GM12891 (cell line): ENCODE measurements around the gene GCC1. TPM values are rescaled to one million over a fixed set of nuclear protein-coding genes. Genes with fewer than 3 reads are reported as not detected.

Source experiments
- DNase-seq: peaks from one replicate; pipeline ENCODE4 v3.0.0; 2011; ENCODE audit warnings: low spot score; ENCODE audit not compliant: insufficient read length
- FAIRE-seq: peaks from 2 replicates; lab custom pipeline; 2011; peaks lifted over from hg19 to GRCh38; lab: Jason Lieb, UNC
- PAX5 ChIP-seq: IDR thresholded peaks from 2 replicates; pipeline ENCODE4 v1.6.1; 2011; ENCODE audit warnings: low read length, moderate library complexity, mild to moderate bottlenecking; ENCODE audit not compliant: insufficient read depth, severe bottlenecking
- POLR2A ChIP-seq: IDR thresholded peaks from 2 replicates; pipeline ENCODE4 v1.6.1; 2011; ENCODE audit warnings: low read depth, low read length, control low read depth
- POLR2AphosphoS5 ChIP-seq: IDR thresholded peaks from 2 replicates; pipeline ENCODE4 v1.6.1; 2011; ENCODE audit warnings: low read depth, low read length, control low read depth
- POU2F2 ChIP-seq: IDR thresholded peaks from 2 replicates; pipeline ENCODE4 v1.6.1; 2011; ENCODE audit warnings: low read depth, mild to moderate bottlenecking, control low read depth, low read length, moderate library complexity
- SPI1 ChIP-seq: IDR thresholded peaks from 2 replicates; pipeline ENCODE4 v1.6.1; 2011; ENCODE audit warnings: low read depth, low read length, control low read depth
- TAF1 ChIP-seq: IDR thresholded peaks from 2 replicates; pipeline ENCODE4 v1.6.1; 2011; ENCODE audit warnings: low read depth, low read length, control low read depth
- polyA plus RNA-seq: library from polyadenylated mRNA; unstranded; fragments of >200 nt; gene quantifications from one replicate; pipeline ENCODE4 v1.2.1, GENCODE V29; 2012; ENCODE audit warnings: low read depth, missing spikeins, inconsistent platforms; ENCODE audit not compliant: missing spikeins

GCC1 gene, protein sequence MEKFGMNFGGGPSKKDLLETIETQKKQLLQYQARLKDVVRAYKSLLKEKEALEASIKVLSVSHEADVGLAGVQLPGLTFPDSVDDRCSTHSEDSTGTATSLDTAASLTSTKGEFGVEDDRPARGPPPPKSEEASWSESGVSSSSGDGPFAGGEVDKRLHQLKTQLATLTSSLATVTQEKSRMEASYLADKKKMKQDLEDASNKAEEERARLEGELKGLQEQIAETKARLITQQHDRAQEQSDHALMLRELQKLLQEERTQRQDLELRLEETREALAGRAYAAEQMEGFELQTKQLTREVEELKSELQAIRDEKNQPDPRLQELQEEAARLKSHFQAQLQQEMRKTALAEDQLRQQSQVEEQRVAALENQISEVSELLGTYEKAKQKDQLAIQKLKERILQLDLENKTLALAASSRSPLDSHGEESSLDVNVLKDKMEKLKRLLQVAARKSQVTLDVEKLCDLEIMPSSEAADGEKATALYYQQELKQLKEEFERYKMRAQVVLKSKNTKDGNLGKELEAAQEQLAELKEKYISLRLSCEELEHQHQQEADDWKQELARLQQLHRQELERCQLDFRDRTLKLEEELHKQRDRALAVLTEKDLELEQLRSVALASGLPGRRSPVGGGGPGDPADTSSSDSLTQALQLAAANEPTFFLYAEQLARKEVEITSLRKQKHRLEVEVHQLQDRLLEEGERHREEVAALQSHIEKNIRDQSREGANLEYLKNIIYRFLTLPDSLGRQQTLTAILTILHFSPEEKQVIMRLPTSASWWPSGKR
- polyA plus RNA-seq = 7.6 TPM

DNA sequence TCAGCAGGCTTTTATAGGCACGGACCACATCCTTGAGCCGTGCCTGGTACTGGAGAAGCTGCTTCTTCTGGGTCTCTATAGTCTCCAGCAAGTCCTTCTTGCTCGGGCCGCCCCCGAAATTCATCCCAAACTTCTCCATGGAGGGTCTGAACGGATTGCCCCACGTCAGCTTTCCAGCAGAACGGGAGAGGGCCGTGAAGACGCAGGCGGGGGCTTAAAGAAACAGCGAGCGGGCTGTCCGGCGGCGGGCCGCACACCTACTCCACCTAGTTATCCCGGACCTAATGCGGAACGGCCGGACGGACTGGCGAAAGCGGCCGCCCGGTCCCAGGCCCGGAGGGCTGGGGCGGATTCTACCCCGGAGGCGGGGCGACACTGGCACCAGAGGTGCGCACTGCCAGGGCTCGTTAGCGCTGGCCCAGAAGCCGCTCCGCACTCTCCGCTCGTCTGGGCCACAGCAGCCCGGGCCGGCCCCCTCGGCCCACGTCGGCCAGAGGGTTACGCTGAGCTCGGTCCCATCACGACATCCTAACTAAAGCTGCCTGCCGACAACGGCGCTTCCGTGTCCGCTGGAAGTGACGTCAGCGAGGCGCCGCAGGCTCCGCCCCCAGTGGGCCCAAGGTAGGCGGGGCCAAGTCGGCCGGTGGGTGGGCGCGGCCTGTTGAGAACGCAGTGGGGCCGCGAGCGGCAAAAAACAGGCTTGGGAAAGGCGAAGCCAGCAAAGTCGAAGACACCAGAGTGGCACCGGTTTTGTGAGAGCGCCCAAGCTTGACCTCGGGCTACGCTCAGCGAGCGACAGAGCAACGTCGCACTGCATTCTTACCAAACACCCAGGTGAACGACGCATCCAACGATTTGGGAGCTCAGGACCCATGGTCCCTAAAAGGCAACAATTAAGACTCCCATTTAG, at the start of gene GCC1:
Gene GCC1, minus strand, starts transcription at position 553 of the 910 bp plus-strand sequence. Its CDS starts 414 bp downstream, at position 139.
- peak; percentile 94 for FAIRE-seq
- TF ChIP-seq POLR2AphosphoS5 (peak; percentile 88), POLR2A (peak; percentile 91), TAF1 (peak; percentile 73), SPI1 (no peak), POU2F2 (peak; percentile 61; the same call in 1 of the 2 replicates)

DNA sequence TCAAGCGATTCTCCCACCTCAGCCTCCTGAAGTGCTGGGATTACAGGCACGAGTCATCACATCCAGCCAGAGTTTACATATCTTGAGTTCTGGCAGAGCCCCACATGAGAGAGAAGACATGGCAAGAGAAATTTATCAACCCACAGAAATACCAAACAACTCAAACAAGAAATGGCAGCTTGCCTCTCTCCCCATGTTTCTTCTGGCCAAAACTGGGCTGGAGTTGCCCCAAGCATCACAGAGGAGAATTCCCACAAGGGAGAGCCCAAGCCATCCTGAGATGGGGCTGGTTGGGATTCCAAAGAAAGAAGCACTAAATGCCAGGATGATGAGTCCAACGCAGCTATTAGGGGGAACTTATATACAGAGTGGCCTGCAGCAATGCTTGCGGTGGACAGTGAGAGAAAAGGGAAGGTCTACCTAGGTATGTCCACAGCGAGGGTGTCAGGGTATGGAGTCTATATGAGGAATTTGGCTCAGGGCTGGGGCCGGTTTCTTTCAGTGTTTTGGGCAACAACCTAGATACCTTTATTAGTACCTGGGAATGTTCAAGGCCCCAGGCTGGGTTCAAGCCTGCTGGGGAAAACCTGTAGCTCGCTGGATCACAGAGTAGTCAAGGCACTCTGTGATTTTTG, 47.0 kb upstream of the GCC1 start:
- FAIRE-seq (no peak), DNase-seq (no peak)
- TF ChIP-seq TAF1 (no peak), POLR2A (no peak), PAX5 (no peak), POU2F2 (no peak), SPI1 (no peak), POLR2AphosphoS5 (no peak)

More for the DNA sequence above, at the start of gene GCC1:
- peak; percentile 90 for DNase-seq

GRCh38 chr7:127629268-127629854, 44.0 kb upstream of the GCC1 start:
- peak; percentile 36 for DNase-seq

DNA sequence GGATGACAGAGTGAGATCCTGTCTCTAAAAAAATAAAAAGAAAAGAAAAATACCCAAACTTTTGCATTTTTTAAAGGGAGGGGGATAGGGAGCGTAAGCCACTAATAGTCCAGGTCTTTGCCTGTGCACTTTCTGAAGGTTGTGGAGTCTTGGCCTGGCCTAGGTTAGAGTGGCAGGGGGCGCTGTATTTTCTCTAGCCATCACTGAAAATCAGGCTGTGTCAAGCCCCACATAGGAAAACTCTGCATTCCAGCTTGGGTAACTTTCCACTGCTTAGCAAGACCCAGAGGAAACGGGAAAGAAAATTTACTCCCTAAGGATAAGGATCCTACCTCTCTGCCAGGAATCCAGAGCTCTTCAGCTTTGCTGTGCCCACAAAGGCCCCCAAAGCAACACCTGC, 43.0 kb upstream of the GCC1 start:
- TF ChIP-seq POU2F2 (no peak), PAX5 (no peak), TAF1 (no peak), POLR2A (no peak), POLR2AphosphoS5 (no peak), SPI1 (no peak)
- DNase-seq = no peak
- no peak for FAIRE-seq

More at GRCh38 chr7:127629268-127629854, 44.0 kb upstream of the GCC1 start:
- no peak for FAIRE-seq
- TF ChIP-seq PAX5 (no peak), TAF1 (no peak), POU2F2 (no peak), POLR2AphosphoS5 (no peak), POLR2A (no peak), SPI1 (no peak)

DNA sequence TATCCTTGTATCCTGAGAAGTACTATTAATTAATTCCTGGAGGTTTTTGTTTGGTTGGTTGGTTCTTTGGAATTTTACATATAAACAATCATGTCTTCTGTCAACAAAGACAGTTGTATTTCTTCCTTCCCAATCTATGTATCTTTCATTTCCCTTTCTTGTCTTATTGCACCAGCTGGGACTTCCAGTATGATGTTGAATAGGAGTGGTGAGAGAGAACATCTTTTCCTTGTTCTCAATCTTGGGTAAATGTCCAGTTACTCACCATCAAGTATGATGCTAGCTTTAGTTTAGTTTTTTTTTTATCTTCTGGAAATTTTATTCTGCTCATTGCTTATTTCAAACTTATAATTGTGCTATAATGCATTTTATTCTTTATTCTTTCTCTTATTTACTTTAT, 39.9 kb upstream of the GCC1 start:
- TF ChIP-seq PAX5 = no peak
- TF ChIP-seq SPI1 = no peak
- TF ChIP-seq POLR2A = no peak
- no peak for TF ChIP-seq POLR2AphosphoS5
- TF ChIP-seq TAF1 = no peak
- TF ChIP-seq POU2F2 = no peak
- FAIRE-seq (no peak), DNase-seq (no peak)

GRCh38 chr7:127620406-127621233, 35.2 kb upstream of the GCC1 start:
- DNase-seq (no peak), FAIRE-seq (no peak)

GRCh38 chr7:127619681-127620405, 34.4 kb upstream of the GCC1 start:
- FAIRE-seq (no peak), DNase-seq (no peak)
- TF ChIP-seq PAX5 (no peak), POLR2AphosphoS5 (no peak), SPI1 (no peak), TAF1 (no peak), POU2F2 (no peak), POLR2A (no peak)

More at GRCh38 chr7:127620406-127621233, 35.2 kb upstream of the GCC1 start:
- TF ChIP-seq POU2F2 = no peak
- no peak for TF ChIP-seq PAX5
- TF ChIP-seq POLR2A = no peak
- no peak for TF ChIP-seq SPI1
- no peak for TF ChIP-seq TAF1
- no peak for TF ChIP-seq POLR2AphosphoS5
